ENCODE results near the gene SYP. TPM values are rescaled to one million over a fixed set of nuclear protein-coding genes. Genes with fewer than 3 reads are reported as not detected.

The SYP gene
- total and polyA plus RNA-seq, 10 of the 15 experiments (the other 5 are each of a cell fraction or from before 2014, with no cell fraction given) = 0.34 to 1.7 (median 0.74) TPM

GRCh38 chrX:49231333-49232000 is 31.5 kb upstream of the SYP start:
- ChIA-PET SMC1A (ENCODE audit: uncharacterized antibody, unreplicated experiment) (no interaction called here), POLR2A (interaction anchor here (1.0 kb wide), 1 partner anchor 39 kb away, joined by 3 read pairs; no protein-coding TSS in a partner anchor), CTCF (interaction anchor here (1.1 kb wide), 1 partner anchor 39 kb away, joined by 3 read pairs; no protein-coding TSS in a partner anchor), RAD21 (ENCODE audit: unreplicated experiment) (no interaction called here)
- no peak for TF ChIP-seq POLR2A (IDR thresholded peaks at IDR 0.05; ENCODE audit: low read depth, low read length)
- TF ChIP-seq GATAD2B (conservative IDR thresholded peaks at IDR 0.05; ENCODE audit: low read depth) = 0 out of 2 replicates have a peak, but pooled peaks have one; percentile 28
- 0 out of 2 replicates have a peak, but pooled peaks have one; percentile 26 for TF ChIP-seq NR2F1 (conservative IDR thresholded peaks at IDR 0.05)
- no peak overlapping the region for H3K4me3 ChIP-seq
- intact Hi-C loops (cut with micrococcal nuclease; ENCODE audit: unreplicated experiment) (no loop called here), in situ Hi-C loops (cut with MboI) (no loop called here)
- H3K9ac ChIP-seq (ENCODE audit: control insufficient read depth, insufficient read depth, low read length) = no peak overlapping the region; the same call in 1 of the 2 replicates
- H4K20me1 ChIP-seq (ENCODE audit: control insufficient read depth, insufficient read depth) = no peaks in the 10 kb centered on the region
- H3K4me2 ChIP-seq (ENCODE audit: control insufficient read depth, insufficient read depth) = peak overlapping the region; percentile 59; the same call in 1 of the 2 replicates
- WGBS (ENCODE audit: insufficient coverage, insufficient replicate concordance, low lambda C conversion rate, missing lambda C conversion rate) = 63% methylated on average over 10 of the region's 10 CpGs
- H3K79me2 ChIP-seq (ENCODE audit: control insufficient read depth, insufficient read depth, low read length) = peaks cover 3% of the 10 kb centered on the region; the same call in 1 of the 2 replicates
- FAIRE-seq (no peak), DNase-seq (ENCODE audit: low read depth, low spot score) (no peak), ATAC-seq (no peak)
- H3K36me3 ChIP-seq (ENCODE audit: control insufficient read depth in 2 of 2, insufficient read depth in 2 of 2, low read length in 1 of 2) = no peaks in the 10 kb centered on the region
- no peaks in the 10 kb centered on the region for H3K4me1 ChIP-seq (ENCODE audit: control insufficient read depth, insufficient read depth, low read length)
- no TSS peak for BruUV-seq (replicated peaks)
- no peaks in the 10 kb centered on the region; the same call in 2 of the 3 replicates for H3K9me3 ChIP-seq (replicated peaks; ENCODE audit: control insufficient read depth, insufficient read depth, low read length)
- H3K27ac ChIP-seq (ENCODE audit: control insufficient read depth, insufficient read depth) = no peak overlapping the region
- H3K27me3 ChIP-seq (replicated peaks in 1 of 2; ENCODE audit: control insufficient read depth in 2 of 2, insufficient read depth in 2 of 2, low read length in 1 of 2) = no peaks in the 10 kb centered on the region
- no peak overlapping the region; the same call in 1 of the 2 replicates for H2AFZ ChIP-seq (ENCODE audit: control insufficient read depth, low read depth, low read length)

GRCh38 chrX:49230500-49231232 is 30.7 kb upstream of the SYP start:
- Histone ChIP-seq H3K9ac (ENCODE audit: control insufficient read depth, insufficient read depth, low read length) (peak overlapping the region; percentile 28), H3K27ac (ENCODE audit: control insufficient read depth, insufficient read depth) (peak overlapping the region; percentile 30), H3K36me3 (ENCODE audit: control insufficient read depth in 2 of 2, insufficient read depth in 2 of 2, low read length in 1 of 2) (no peaks in the 10 kb centered on the region), H3K9me3 (replicated peaks; ENCODE audit: control insufficient read depth, insufficient read depth, low read length) (no peaks in the 10 kb centered on the region; the same call in 2 of the 3 replicates), H3K4me1 (ENCODE audit: control insufficient read depth, insufficient read depth, low read length) (no peaks in the 10 kb centered on the region), H3K4me3 (peak overlapping the region; percentile 47), H3K27me3 (replicated peaks in 1 of 2; ENCODE audit: control insufficient read depth in 2 of 2, insufficient read depth in 2 of 2, low read length in 1 of 2) (no peaks in the 10 kb centered on the region), H3K4me2 (ENCODE audit: control insufficient read depth, insufficient read depth) (peak overlapping the region; percentile 79), H3K79me2 (ENCODE audit: control insufficient read depth, insufficient read depth, low read length) (no peaks in the 10 kb centered on the region), H4K20me1 (ENCODE audit: control insufficient read depth, insufficient read depth) (no peaks in the 10 kb centered on the region), H2AFZ (ENCODE audit: control insufficient read depth, low read depth, low read length) (peak overlapping the region; percentile 40)
- intact Hi-C loops (cut with micrococcal nuclease; ENCODE audit: unreplicated experiment) (no loop called here), in situ Hi-C loops (cut with MboI) (no loop called here)
- CTCF ChIA-PET = interaction anchor here (0.7 kb wide), 1 partner anchor 38 kb away, joined by 3 read pairs; no protein-coding TSS in a partner anchor
- FAIRE-seq (no peak), ATAC-seq (peak; percentile 85), DNase-seq (ENCODE audit: low read depth, low spot score) (no peak)
- POLR2A ChIA-PET = interaction anchor here (1.0 kb wide), 1 partner anchor 38 kb away, joined by 3 read pairs; no protein-coding TSS in a partner anchor
- RAD21 ChIA-PET (ENCODE audit: unreplicated experiment) = no interaction called here
- no TSS peak for BruUV-seq (replicated peaks)
- SMC1A ChIA-PET (ENCODE audit: uncharacterized antibody, unreplicated experiment) = interaction anchor here (1.0 kb wide), 1 partner anchor 38 kb away, joined by 3 read pairs; no protein-coding TSS in a partner anchor
- 31% methylated on average over 34 of the region's 44 CpGs for WGBS (ENCODE audit: insufficient coverage, insufficient replicate concordance, low lambda C conversion rate, missing lambda C conversion rate)
- no peak for TF ChIP-seq CBX5 (IDR thresholded peaks at IDR 0.05; ENCODE audit: low read depth)
- no peak for TF ChIP-seq ZSCAN29 (IDR thresholded peaks at IDR 0.05)
- no peak for TF ChIP-seq ZBED1 (IDR thresholded peaks at IDR 0.05; ENCODE audit: borderline replicate concordance)
- peak; percentile 14; the same call in 1 of the 2 replicates for TF ChIP-seq RUNX3 (IDR thresholded peaks at IDR 0.05; ENCODE audit: low read length)
- TF ChIP-seq EP300 (IDR thresholded peaks at IDR 0.05; ENCODE audit: borderline replicate concordance in 1 of 2, control insufficient read depth in 1 of 2, low read depth in 2 of 2, low read length in 2 of 2) = no peak
- TF ChIP-seq YBX1 (IDR thresholded peaks at IDR 0.05) = no peak
- TF ChIP-seq CTCF (IDR thresholded peaks at IDR 0.05 in 2 of 3, conservative IDR thresholded peaks at IDR 0.05 in 1 of 3; ENCODE audit: control insufficient read depth in 2 of 3, extremely low read depth in 1 of 3, insufficient read depth in 1 of 3, low read depth in 3 of 3, low read length in 3 of 3) = peak; percentile 29 to 33 (median 31); a peak in 5 of 6 replicates
- peak; percentile 61 for TF ChIP-seq POLR2A (IDR thresholded peaks at IDR 0.05; ENCODE audit: low read depth, low read length)
- TF ChIP-seq USF1 (IDR thresholded peaks at IDR 0.05; ENCODE audit: borderline replicate concordance, extremely low read length, insufficient read depth, low read depth, low read length) = no peak
- no peak for TF ChIP-seq MTA3 (IDR thresholded peaks at IDR 0.05; ENCODE audit: borderline replicate concordance, low read length)

Data from GM12878 (cell line).